GM19035 (cell line): ENCODE data around the gene MSTO1.
"Not testable (repeated sequence)": the region's sequence is repeated elsewhere in the genome, so short reads cannot be mapped to it uniquely, and the experiment has no call there.

Experiments used
- ATAC-seq: cut with Tn5 transposase; IDR thresholded peaks from one replicate; pipeline ENCODE4 v1.9.1; 2021; ENCODE audit not compliant: unreplicated experiment

Gene MSTO1

DNA sequence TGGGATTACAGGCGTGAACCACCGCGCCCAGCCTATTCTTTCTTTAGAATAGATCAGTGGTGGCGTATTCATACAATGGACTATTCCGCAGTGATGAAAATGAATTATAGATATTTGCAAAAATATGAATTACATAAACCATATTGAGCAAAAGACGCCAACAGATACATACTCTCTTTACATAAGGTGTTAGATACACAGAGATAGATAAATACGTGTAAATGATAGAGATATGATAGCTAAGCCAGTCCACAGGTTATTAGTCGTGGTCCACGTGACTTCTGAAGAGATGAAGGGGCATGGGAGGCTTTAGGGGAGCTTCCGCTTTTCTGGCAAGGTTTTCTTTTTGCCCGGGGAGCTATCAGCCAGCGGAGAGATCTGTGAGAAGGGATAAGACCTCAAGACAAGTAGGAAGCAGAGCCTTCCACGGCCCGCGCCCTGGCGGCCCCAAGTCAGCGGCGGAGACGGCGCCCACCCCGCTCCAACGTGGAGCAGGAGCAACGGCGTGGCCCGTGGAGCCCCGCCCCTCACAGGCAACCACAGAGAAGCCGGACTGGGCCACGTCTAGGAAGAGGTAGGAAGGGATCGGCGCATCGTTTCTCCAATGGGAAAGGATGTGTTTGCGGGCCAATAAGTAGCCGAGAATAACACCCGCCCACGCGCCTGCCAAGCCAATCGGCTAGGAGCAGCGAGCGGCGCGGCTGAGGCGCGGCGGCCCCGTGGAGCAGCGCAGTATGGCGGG, at the start of gene MSTO1:
Gene MSTO1 (plus strand): TSS at position 704 of the 742 bp plus-strand sequence. CDS start 31 bp downstream, at position 735.
- ATAC-seq, result peak; percentile 91

GRCh38 chr1:155561779-155562580, 48.0 kb upstream of the MSTO1 start:
- ATAC-seq, result peak; percentile 35

DNA sequence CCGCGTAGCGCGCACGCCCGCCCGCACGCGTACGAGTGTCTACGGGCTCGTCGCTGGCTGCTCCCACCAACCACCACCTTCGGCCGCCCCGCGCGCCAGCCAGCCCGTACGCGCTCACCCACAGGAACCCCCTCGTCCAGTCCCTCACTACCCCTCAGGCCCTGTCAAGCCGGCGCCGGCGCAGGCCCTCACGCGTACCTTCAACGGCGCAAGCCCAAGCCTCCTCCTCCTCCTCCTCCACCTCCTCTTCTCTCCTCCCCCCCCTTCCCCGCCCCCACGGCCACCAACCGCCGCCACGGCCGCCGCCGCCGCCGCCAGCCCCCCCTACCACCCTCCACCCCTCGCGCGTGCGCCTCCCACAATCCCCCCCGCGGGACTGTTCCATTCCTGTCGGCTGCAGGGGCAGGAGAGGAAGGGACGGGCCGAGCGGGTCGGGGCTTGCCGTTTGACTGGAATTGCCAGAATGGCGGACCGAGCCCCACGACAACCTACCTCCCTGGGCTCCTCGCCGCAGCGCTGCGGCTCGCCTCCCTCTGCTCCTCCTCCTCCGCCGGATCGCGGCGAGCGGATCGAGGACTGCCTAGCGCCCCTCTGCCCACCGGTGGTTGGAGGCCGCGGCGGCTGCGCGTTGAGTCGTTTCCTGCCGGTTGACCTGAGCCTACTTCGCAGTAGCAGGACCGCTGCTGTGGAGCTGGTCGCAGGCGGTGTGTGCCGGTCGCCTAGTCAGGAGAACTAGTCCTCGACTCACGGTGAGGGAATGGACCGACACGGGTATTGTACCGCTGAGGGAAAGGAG, 47.2 kb upstream of the MSTO1 start, which contains the start of gene ASH1L:
Gene ASH1L (minus strand): TSS at position 223 of the 796 bp plus-strand sequence. CDS start 41,284 bp downstream, outside the sequence.
- ATAC-seq, result peak; percentile 81

- not testable (repeated sequence) for ATAC-seq
Measured at GRCh38 chr1:155563377-155564022, 46.5 kb upstream of the MSTO1 start.

DNA sequence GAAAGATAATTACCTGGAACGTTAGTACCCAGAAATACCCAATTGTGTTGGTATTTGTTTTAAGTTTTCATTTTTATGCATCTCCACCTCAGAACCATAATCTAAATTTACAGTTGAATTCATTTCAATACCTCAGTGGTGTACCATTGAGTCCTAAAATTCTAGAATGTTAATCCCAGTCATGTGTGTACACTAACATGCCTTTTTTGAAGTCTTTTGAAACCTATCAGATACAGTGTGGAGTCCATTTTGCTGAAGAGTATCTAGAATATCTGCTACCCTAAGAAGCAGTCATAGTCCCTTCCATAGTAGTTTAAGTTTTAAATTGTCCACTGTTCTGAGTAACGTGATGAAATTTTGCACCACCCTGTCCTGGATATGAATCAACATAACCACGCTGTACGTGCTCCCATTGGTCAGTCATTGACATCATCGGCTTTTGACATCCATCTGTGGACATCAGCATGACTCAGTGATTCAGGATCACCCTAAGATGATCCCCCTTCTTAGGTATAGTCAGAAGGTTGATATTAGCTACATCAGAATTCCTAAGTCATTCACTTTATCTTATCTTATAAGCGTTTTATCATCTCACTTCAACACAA, 39.9 kb upstream of the MSTO1 start:
- ATAC-seq, result no peak

DNA sequence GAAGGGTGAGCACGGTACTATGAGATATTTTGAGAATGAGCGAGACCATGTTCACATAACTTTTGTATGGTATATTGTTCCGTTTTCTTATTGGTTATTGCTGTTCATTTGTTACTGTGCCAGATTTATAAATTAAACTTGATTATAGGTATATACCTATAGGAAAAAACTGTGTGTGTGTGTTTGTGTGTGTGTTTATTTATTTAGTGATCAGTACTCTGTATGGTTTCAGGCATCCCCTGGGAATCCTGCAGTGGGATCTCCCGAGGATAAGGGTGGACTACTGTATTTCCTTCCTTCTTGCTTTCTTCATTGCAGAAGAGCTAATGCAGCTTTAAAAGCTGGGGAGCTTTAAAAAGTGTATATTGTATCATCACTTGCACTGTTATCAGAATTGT, 39.4 kb upstream of the MSTO1 start:
- no peak for ATAC-seq

GRCh38 chr1:155574077-155574476, 35.9 kb upstream of the MSTO1 start:
- ATAC-seq, result no peak

GRCh38 chr1:155575608-155576007, 34.4 kb upstream of the MSTO1 start:
- ATAC-seq, result not testable (repeated sequence)

- not testable (repeated sequence) for ATAC-seq
Measured at GRCh38 chr1:155583846-155584245, 26.2 kb upstream of the MSTO1 start.

DNA sequence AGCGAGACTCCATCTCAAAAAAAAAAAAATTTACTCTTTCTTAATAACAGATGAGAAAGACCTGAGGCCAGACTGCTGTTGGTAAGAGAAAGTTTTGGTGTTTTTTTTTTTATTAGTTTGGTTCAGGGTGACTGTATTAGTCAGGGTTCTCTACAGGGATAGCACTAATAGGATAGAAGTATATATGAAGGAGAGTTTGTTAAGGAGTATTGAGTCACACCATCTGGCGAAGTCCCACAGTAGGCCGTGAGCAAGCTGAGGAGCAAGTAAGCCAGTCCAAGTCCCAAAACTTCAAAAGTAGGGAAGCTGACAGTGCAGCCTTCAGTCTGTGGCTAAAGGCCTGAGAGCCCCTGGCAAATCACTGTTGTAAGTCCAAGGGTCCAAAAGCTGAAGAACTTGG, 20.7 kb upstream of the MSTO1 start:
- not testable (repeated sequence) for ATAC-seq

GRCh38 chr1:155590516-155591247, 19.3 kb upstream of the MSTO1 start:
- ATAC-seq, result not testable (repeated sequence)

GRCh38 chr1:155591770-155592169, 18.2 kb upstream of the MSTO1 start:
- no peak for ATAC-seq

GRCh38 chr1:155595877-155596474, 14.0 kb upstream of the MSTO1 start:
- not testable (repeated sequence) for ATAC-seq

GRCh38 chr1:155596864-155597263, 13.2 kb upstream of the MSTO1 start:
- ATAC-seq, result no peak

- ATAC-seq, result no peak
Measured at GRCh38 chr1:155598842-155599331, 11.1 kb upstream of the MSTO1 start.

GRCh38 chr1:155599828-155600572, 10.0 kb upstream of the MSTO1 start:
- not testable (repeated sequence) for ATAC-seq

GRCh38 chr1:155607708-155608107, 2.3 kb upstream of the MSTO1 start:
- ATAC-seq, result no peak

DNA sequence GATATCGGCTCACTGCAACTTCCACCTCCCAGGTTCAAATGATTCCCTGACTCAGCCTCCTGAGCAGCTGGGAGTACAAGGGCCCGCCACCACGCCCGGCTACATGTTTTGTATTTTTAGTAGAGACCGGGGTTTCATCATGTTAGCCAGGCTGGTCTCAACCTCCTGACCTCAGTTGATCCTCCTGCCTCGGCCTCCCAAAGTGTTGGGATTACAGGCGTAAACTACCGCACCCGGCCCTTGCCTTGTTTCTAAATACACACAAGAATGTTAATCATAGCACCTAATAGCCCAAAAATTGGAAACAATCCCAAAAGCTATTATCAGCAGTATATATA, 1.2 kb upstream of the MSTO1 start:
- no peak for ATAC-seq
